ENCODE results near the gene UBR3.
"Not testable (repeated sequence)": the region's sequence is repeated elsewhere in the genome, so short reads cannot be mapped to it uniquely, and the experiment has no call there.

The UBR3 gene

DNA sequence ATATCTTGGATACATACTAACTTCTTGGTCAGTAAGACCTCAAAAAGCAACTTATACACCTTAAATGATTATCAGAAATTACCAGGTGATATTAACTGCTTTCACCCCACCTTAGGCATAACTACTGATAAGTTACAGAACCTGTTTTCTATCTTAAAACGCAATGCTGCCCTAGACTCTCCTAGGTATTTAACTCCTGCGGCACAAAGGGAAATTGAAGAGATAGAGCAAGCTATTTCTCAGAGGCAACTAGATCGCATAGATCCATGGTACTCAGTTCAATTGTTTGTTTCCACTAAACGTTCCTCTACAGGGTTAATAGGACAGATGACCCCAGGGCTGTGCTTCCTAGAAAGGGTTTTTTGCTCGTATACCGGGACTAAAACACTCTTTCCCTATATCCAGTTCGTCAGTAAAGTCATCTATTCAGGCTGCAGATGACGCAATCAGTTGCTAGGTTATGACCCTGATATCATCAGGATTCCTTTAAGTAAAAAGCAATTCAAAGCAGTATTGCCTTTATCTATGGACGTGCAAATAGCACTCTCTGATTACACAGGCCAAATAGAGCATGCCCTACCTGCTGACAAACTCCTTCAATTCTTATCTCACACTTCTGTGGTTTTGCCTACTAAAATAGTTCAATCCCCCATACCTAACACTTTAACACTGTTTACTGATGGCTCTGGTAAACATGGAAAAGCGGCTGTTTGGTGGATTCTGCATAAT, 288.4 kb downstream of the UBR3 start:
- DNase-seq, result no peak

DNA sequence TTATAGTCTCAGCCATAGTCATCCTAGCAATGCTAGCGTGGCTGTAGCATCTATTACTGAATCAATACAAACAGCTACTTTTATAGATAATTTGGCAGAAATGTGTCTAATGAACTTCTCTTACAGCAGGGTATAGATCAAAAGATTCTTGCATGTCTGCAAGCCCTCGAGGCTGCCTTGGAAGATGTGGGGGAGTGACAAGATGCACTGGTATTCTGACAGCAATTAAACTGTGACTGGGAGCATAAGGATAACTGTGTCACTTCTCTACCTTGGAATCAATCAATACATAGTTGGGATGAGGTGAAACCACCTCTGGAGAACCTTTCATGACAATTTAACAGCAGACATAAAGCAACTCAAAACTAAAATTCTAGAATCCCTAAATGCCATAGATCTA, 291.4 kb downstream of the UBR3 start:
- DNase-seq, result no peak

DNA sequence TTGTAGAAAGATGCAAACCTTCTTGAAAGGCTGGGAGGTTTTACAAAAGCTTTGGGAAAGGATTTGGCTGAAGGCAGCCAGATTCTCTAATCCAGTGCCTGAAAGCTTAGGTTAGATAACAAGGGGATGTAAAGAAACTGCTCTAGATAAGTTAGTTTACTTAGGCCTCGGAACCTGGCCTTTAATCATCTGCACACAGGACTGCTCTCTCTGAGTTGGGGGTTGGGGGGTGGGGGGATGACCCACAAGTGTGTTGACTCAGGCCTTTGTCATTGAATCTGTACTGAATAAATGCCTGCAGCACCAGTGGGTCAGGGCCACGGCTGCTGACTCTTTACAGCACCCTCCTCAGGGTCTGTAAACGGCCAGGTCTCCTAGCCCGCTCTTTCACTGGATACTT, 292.1 kb downstream of the UBR3 start:
- not testable (repeated sequence) for DNase-seq

DNA sequence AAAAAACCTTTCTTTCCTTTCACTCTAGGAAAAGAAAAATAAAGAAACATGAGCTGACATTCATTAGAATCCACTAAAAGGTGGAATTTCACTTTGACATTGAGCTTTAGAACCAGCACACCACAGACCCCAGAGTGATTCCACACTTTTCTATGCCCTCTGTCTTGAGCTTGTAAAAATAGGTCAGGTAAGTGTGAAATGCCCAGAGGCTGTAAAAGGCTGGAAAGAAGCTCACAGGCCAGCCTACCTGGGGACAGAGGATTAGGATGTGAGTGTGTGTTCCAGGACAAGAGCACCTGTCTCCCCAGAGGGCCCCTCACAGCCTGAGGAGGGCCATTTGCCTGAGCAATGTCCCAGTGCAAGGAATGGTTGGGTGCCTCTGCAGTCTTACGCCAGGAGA, 294.4 kb downstream of the UBR3 start:
- DNase-seq, result no peak

DNA sequence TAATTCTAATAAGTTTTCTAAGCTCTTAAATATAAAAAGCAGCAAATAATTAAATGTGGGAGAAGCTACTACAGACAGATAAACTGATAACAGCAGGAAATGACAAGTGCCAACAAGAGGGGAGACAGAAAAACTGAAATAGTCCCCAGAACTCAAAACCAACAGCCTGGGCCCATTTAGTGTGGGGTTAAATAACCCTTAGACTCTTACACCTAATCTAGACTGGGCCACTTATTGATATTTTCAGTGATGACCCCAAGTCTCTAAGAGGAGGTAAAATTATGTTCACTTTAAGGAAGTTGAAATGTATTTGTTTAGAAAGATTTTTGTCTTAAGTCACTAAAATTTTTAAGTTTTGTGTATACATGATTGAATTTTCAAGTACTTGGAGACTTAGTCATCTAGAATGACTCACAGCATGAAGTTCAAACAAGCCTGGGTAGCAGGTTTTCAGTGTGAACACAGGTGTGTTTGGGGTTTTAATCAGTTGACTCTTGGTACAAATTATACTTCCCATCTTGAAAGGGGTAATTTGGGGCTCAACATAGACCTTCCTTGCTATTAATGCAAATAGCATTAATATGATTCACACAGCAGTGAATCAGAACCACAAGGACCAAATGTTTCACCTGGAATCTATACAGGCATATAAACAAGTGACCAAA, 295.8 kb downstream of the UBR3 start:
- DNase-seq, result no peak

DNA sequence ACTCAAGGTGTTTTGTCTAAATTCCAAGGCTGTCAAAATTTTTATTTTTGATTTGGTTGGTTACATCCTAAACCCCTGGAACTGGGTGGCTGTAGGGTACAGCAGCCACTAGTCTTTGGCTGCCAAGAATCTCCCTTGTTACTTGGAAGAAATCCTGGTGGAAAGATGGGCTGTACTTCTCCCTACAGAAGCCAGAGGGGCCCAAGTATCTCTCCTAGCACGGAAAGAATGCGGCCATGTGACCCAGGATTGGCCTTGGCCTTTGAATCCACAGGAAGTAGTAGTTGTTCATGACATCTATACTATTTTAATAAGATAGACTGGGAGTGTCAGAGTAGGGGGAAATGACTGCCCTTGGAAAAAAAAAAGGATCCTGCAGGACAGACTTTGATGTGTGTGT, 296.3 kb downstream of the UBR3 start:
- no peak for DNase-seq

DNA sequence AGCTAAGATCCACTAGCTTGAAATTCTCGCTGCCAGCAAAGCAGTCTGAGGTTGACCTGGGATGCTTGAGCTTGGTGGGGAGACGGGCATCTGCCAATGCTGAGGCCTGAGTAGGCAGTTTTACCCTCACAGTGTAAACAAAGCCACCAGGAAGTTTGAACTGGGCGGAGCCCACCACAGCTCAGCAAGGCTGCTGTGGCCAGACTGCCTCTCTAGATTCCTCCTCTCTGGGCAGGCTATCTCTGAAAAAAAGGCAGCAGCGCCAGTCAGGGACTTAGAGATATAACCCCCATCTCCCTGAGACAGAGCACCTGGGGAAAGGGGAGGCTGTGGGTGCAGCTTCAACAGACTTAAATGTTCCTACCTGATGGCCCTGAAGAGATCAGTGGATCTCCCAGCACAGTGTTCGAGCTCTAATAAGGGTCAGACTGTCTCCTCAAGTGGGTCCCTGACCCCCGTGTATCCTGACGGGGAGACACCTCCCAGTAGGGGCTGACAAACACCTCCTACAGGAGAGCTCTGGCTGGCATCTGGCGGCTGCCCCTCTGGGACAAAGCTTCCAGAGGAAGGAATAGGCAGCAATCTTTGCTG, 299.0 kb downstream of the UBR3 start:
- not testable (repeated sequence) for DNase-seq

Data from NCI-H2081 treated with DMSO at 0.1 percent for 48 hours (cell line).